DND-41 (cell line): ENCODE results near the gene LTB4R2.

Source experiments
- ATAC-seq: fragments of 200-7000 bp; cut with Tn5 transposase; 3 replicates; pipeline ENCODE4 v1.9.1; 2021; ENCODE audit warnings: low read depth; ENCODE audit not compliant: insufficient read depth
- DNase-seq: peaks from one replicate; pipeline ENCODE4 v3.0.0-alpha.2; 2020
- H2AFZ ChIP-seq: 2 replicates; pipeline ENCODE4 v1.6.0; 2012; ENCODE audit warnings: low read depth, low read length
- H3K27ac ChIP-seq: 2 replicates; pipeline ENCODE4 v1.5.1; 2012; ENCODE audit warnings: low read length, inconsistent platforms
- H3K27me3 ChIP-seq: fragments of 200-600 bp; sonication (generic); 2 replicates; pipeline ENCODE4 v1.6.0; 2012; ENCODE audit warnings: low read length, mild to moderate bottlenecking, inconsistent platforms; ENCODE audit not compliant: insufficient read depth, poor library complexity
- H3K36me3 ChIP-seq: 2 replicates; pipeline ENCODE4 v1.5.1; 2012; ENCODE audit warnings: low read length, inconsistent platforms; ENCODE audit not compliant: insufficient read depth
- H3K4me1 ChIP-seq: 2 replicates; pipeline ENCODE4 v1.5.1; 2012; ENCODE audit warnings: mild to moderate bottlenecking, low read length; ENCODE audit not compliant: insufficient read depth
- H3K4me2 ChIP-seq: 2 replicates; pipeline ENCODE4 v1.6.0; 2012; ENCODE audit warnings: mild to moderate bottlenecking, moderate library complexity, low read length, inconsistent platforms; ENCODE audit not compliant: insufficient read depth
- H3K4me3 ChIP-seq, 2 experiments: fragments of 200-600 bp in 1 of 2; shearing (Covaris generic) in 1 of 2; 2 replicates each; pipeline ENCODE4 v1.5.1; 2012 to 2016; ENCODE audit warnings: inconsistent platforms in 2 of 2, low read length in 2 of 2, mild to moderate bottlenecking in 2 of 2, low read depth in 1 of 2, moderate library complexity in 1 of 2
- H3K79me2 ChIP-seq: 2 replicates; pipeline ENCODE4 v1.6.0; 2012; ENCODE audit warnings: low read length, inconsistent platforms; ENCODE audit not compliant: insufficient read depth
- H3K9ac ChIP-seq: 2 replicates; pipeline ENCODE4 v1.6.0; 2012; ENCODE audit warnings: low read depth, mild to moderate bottlenecking, inconsistent platforms, low read length, moderate library complexity
- H3K9me3 ChIP-seq: 2 replicates; pipeline ENCODE4 v1.5.1; 2012; ENCODE audit warnings: low read length, moderate library complexity, mild to moderate bottlenecking, inconsistent platforms; ENCODE audit not compliant: insufficient read depth, severe bottlenecking
- H4K20me1 ChIP-seq: 2 replicates; pipeline ENCODE4 v1.6.0; 2012; ENCODE audit warnings: low read length; ENCODE audit not compliant: insufficient read depth
- EZH2 ChIP-seq: IDR thresholded peaks from 3 replicates; pipeline ENCODE4 v1.6.1; 2012; ENCODE audit warnings: borderline replicate concordance, low read depth, mild to moderate bottlenecking, moderate library complexity, low read length, inconsistent platforms; ENCODE audit not compliant: severe bottlenecking
- TF ChIP-seq, protein P1 (sequence below): IDR thresholded peaks from 2 replicates; pipeline ENCODE4 v1.5.1; 2012; ENCODE audit warnings: borderline replicate concordance, low read length, moderate library complexity, mild to moderate bottlenecking; ENCODE audit not compliant: poor library complexity, severe bottlenecking; ENCODE audit errors: extremely low read depth

LTB4R2 gene

GRCh38 chr14:24331731-24332267 lies 21.9 kb downstream of the LTB4R2 start:
- no peak for DNase-seq
- H3K79me2 ChIP-seq = no peaks in the 10 kb centered on the region
- H3K9ac ChIP-seq = no peak overlapping the region
- H3K9me3 ChIP-seq = no peaks in the 10 kb centered on the region
- peaks cover 9% of the 10 kb centered on the region for H3K27me3 ChIP-seq
- H3K36me3 ChIP-seq = no peaks in the 10 kb centered on the region
- H2AFZ ChIP-seq = no peak overlapping the region
- TF ChIP-seq, protein P1, sequence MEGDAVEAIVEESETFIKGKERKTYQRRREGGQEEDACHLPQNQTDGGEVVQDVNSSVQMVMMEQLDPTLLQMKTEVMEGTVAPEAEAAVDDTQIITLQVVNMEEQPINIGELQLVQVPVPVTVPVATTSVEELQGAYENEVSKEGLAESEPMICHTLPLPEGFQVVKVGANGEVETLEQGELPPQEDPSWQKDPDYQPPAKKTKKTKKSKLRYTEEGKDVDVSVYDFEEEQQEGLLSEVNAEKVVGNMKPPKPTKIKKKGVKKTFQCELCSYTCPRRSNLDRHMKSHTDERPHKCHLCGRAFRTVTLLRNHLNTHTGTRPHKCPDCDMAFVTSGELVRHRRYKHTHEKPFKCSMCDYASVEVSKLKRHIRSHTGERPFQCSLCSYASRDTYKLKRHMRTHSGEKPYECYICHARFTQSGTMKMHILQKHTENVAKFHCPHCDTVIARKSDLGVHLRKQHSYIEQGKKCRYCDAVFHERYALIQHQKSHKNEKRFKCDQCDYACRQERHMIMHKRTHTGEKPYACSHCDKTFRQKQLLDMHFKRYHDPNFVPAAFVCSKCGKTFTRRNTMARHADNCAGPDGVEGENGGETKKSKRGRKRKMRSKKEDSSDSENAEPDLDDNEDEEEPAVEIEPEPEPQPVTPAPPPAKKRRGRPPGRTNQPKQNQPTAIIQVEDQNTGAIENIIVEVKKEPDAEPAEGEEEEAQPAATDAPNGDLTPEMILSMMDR = no peak
- TF ChIP-seq EZH2 = no peak
- H3K4me2 ChIP-seq = peak overlapping the region; percentile 45
- no peak overlapping the region for H3K4me3 ChIP-seq
- peaks cover 25% of the 10 kb centered on the region for H3K4me1 ChIP-seq
- H4K20me1 ChIP-seq = peaks cover 23% of the 10 kb centered on the region
- no peak overlapping the region for H3K27ac ChIP-seq
- ATAC-seq = no peak; the same call in 2 of the 3 replicates

DNA sequence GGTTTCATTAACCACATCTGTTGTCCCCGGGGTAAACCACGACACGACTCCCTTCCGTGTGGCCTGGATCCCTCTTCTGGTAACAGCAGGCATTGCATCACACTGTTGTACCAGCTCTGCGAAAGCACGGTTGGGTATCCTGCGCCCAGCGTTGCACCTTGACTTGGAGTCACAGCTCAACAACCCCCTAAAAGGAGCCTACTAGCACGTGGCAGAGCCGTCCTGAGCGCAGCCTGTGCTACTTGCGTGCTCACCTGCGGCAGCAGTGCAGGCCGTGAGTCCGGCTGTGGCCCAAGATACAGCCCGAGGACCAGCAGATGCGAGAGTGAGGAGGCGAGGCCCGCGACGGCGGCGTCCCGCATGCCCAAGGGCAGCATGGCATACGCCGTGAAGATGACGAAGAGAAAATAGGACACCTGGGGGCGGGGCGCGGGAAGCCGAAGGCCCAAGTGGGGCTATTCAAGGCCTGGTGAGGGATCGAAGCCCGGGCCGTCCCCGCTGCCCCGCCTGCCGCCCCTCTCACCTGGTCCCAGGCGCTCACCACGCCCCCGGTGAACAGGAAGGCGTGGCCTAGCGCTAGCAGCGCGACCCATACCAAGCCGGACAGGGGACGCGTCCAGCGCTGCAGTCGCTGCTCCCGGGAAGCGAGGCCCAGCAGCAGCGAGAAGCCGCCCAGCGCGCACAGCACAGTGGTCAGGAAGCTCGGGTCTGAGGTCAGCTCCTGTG lies 22.5 kb downstream of the LTB4R2 start:
- H3K4me2 ChIP-seq = peak overlapping the region; percentile 45
- peak; percentile 94 for ATAC-seq
- no peak overlapping the region for H3K4me3 ChIP-seq
- no peaks in the 10 kb centered on the region for H3K79me2 ChIP-seq
- no peaks in the 10 kb centered on the region for H3K36me3 ChIP-seq
- H3K27me3 ChIP-seq = peaks cover 9% of the 10 kb centered on the region
- no peak overlapping the region for H3K27ac ChIP-seq
- peaks cover 23% of the 10 kb centered on the region for H4K20me1 ChIP-seq
- TF ChIP-seq EZH2 = no peak
- TF ChIP-seq, protein P1 = peak; percentile 88
- H3K4me1 ChIP-seq = peaks cover 20% of the 10 kb centered on the region
- DNase-seq = peak; percentile 90
- no peak overlapping the region for H3K9ac ChIP-seq
- no peak overlapping the region for H2AFZ ChIP-seq
- no peaks in the 10 kb centered on the region for H3K9me3 ChIP-seq

GRCh38 chr14:24334431-24335291 lies 24.7 kb downstream of the LTB4R2 start, which contains the start of gene ADCY4:
ADCY4 (minus strand) TSS chr14:24335071; CDS start chr14:24334652, 419 bp downstream.
- no peaks in the 10 kb centered on the region for H3K36me3 ChIP-seq
- H3K9ac ChIP-seq = peak within 1 kb of the TSS; percentile 23; the same call in 1 of the 2 replicates
- peaks cover 19% of the 10 kb centered on the region for H3K4me1 ChIP-seq
- peak within 1 kb of the TSS in 1 of 2 experiments; percentile 39; a peak in 2 of 4 replicates for H3K4me3 ChIP-seq
- H3K4me2 ChIP-seq = peak within 1 kb of the TSS; percentile 57
- H4K20me1 ChIP-seq = peaks cover 22% of the 10 kb centered on the region
- no peaks in the 10 kb centered on the region for H3K79me2 ChIP-seq
- ATAC-seq (no peak), DNase-seq (no peak)
- no peaks in the 10 kb centered on the region for H3K9me3 ChIP-seq
- H2AFZ ChIP-seq = peak within 1 kb of the TSS; percentile 62; the same call in 1 of the 2 replicates
- H3K27ac ChIP-seq = no peak within 1 kb of the TSS
- peaks cover 10% of the 10 kb centered on the region for H3K27me3 ChIP-seq
- no peak for TF ChIP-seq EZH2
- TF ChIP-seq, protein P1 = no peak
